Activated CD4-positive, CD25-positive, alpha-beta regulatory T cell treated with anti-CD3 and anti-CD28 coated beads, Interleukin-2, amount 50 U/mL, for 72 hours (primary cell): ENCODE measurements around the gene TACR2.

Source experiments
- DNase-seq: peaks from one replicate; pipeline ENCODE4 v3.0.0; 2021

Gene TACR2

GRCh38 chr10:69418052-69418752 is 1.5 kb upstream of the TACR2 start:
- no peak for DNase-seq

DNA sequence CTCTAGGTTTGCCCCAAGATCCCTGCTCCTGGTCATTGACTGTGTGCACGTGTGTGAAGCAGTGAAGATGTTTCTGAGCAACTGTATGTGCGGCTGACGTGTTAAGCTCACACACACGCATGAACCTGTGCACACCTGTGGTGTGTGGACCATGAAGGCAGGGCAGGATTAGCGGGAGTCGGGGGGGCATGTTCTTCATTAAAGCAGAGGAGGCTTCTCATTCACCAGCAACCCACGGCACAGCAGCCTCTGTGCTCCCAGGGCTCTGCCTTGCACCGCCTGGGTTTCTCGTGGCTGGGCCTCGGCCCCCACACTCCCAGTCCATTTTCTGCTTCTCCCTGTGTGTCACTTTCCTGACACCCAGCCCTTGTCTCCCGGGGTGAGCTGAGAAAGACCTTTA is 824 bp upstream of the TACR2 start:
- no peak for DNase-seq

- DNase-seq = no peak
Observed at GRCh38 chr10:69415951-69416350, 767 bp downstream of the TACR2 start.

DNA sequence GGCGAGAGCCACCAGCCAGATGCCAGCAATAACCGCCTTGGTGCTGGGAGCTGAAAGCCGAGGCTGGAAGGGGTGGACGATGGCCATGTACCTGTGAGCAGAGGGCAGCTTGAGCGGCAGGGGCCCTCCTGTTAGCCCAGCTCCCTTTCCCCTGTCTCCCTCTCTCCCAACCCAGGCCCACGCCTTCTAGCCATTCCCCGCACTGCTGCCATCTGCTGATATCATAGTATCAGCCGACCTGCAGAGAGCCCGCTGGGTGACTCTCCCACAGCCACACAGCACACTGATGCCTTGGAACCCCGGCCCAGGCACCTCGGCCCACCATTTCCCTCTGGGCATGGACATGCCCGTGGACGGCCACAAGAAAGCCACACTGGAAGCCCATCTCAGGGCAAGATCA is 1.7 kb downstream of the TACR2 start:
- DNase-seq = no peak

DNA sequence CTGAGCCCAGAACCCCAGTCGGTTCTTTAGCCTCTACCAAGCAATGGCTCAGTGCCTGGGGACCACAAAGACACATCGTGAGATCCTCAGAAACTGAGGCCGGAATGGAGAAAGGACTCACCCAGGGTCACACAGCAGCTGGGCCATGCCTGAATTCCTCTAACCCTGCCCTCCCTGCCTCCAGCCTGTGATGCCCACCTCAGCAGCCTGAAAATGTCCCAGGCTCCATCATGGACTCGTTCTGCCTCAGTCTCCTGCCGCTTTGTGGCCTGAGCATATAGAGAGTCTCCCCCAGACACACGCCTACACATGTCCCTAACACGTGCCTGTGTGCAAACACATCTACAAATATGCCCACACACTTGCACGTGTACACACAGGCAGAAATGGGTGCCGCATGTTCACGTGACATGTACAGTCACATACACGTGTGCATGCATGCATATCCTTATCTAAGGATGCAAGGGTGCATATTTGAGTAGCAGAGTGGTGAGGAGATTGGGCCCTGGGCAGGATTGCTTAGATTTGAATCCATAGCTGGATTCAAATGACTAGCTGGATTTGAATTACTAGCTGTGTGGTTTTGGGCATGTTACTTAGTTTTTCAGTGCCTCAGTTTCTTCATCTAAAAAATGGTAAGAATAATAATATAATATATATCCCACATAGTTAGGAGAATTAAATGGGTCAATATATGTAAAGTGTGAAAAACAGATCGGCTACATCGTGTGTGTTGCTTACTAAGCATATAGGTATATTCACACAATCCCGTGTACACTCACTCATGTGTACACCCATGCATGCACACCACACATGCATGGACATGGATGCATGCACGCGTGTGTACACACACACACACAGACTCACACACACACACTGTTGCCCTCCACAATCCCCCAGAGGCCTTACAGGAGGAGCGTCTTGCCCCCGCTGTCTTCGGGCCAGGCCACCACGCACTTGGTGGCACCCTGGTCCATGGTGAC is 2.4 kb downstream of the TACR2 start:
- no peak for DNase-seq

DNA sequence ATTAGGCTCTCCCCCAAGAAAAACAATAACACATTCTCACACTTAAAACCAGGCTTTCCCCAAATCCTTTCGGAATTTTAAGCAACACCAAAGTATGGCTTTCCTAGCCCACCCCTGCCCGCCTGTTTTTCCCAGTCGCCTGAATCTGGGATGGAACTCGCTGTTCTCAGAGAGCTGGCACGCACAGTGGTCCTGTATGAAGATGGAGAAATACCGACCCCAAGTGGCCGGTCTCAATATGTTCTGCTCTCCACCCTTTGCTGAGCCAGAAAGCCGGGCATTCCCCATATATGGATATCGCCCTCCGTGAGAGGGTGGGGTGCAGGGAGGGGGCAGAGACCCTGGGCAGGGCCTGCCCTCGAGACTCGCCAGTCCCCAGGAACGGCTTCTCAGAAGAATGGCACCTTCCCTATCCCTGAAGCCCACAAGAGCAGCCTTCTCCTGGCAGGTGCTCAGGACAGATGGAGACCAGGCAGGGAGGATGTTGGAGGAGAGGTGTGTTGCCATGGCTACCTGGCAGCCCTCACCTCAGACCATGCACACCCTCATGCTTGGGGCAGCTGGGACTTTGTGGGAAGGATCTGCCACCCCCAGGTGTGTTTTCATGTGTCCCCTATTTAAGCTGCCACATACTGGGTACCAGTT is 3.4 kb downstream of the TACR2 start:
- no peak for DNase-seq

- DNase-seq = no peak
Observed at GRCh38 chr10:69412232-69412790, 4.4 kb downstream of the TACR2 start.

GRCh38 chr10:69411476-69411875 is 5.2 kb downstream of the TACR2 start:
- no peak for DNase-seq

DNA sequence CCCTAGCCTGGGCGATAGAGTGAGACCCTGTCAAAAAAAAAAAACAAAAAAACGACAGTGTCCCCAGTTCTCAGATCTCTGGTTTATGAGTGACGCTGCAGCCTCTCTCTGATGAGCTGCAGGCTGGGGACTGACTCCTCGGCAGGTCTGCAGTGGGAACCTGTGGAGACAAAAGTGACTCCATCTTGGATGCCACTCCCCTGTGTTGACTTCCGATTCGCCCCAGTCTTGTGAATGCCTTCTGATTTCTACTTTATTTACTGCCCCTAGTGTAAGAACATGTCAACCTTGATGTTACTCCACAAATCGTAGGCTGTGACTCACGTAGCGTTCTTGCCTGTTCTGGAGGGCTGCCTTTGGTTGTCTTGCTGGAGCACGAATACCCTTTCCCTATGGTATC is 6.2 kb downstream of the TACR2 start:
- no peak for DNase-seq

GRCh38 chr10:69409968-69410367 is 6.8 kb downstream of the TACR2 start:
- no peak for DNase-seq

GRCh38 chr10:69409176-69409495 is 7.6 kb downstream of the TACR2 start:
- no peak for DNase-seq

DNA sequence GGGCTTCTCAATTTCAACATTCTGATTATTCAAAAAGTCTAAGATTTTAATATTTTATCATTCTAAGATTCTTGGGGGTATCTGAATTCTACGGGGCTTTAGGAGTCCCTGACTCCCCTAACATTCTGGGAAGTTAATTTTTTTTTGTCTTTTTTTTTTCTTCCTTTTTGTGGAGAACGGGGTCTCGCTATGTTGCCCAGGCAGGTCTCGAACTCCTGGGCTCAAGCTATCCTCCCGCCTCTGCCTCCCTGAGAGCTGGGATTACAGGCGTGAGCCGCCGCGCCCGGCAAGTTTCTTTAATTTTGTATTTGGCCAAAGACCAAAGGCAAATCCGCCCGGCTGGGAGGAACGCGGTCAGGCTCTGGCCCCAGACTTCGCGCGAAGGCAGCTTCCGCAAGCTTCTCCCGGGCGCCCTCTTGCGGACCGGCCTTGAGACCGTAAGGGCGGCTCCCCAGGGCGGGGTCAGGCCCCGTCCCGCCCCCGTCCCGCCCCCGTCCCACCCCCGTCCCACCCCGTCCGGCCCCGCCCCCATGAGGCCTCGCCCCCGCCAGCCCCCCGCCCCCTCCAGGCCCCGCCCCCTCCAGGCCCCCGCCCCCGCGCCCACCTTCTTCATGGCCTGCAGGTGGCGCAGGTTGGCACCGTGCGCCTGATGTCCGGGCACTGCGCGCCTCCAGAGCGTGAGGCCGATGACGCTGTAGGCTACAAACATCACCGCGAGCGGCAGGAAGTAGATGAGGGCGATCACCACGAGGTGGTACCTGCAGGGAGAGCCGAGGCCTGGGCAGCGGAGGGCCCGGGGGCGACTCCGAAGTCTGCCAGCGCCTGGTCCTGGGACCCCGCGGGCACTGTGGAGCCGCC is 8.2 kb downstream of the TACR2 start:
- DNase-seq = peak; percentile 90

- no peak for DNase-seq
Observed at GRCh38 chr10:69407621-69408301, 9.0 kb downstream of the TACR2 start.

DNA sequence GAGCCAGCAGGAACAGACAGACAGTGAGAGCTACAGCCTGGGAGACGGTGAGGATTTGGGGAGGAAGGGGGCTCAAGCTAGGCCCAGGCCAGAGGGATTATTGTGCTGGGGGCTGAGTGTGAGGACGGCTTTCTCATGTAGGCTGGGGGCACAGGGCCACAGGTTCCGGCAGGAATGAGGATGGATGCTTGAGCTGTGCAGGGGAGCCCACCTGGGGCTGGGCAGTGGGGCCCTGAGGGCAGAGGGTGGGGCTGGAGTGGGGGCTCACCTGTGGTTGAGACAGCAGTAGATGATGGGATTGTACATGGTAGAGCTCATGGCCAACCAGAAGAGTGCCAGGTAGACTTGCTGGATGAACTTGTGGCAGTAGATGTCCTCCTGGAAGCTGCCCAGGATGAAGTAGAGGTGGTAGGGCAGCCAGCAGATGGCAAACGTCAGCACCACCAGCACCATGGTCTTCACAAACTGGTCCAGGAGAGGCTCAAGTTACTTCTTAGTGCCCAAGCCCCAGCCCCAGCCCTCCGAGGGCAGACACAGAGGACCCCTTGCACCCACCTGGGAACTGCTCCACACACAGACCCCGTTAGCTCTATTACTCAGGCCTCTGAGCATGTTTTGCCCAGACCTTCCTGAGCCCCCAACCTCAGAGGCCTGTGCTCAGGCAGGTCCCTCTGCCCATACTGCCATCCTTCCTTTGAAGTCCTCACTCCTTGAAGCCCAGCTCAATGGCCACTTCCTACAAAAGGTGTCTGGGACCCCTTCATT is 9.7 kb downstream of the TACR2 start:
- DNase-seq = no peak

- no peak for DNase-seq
Observed at GRCh38 chr10:69406302-69406811, 10.4 kb downstream of the TACR2 start.

GRCh38 chr10:69405221-69405620 is 11.5 kb downstream of the TACR2 start:
- no peak for DNase-seq

DNA sequence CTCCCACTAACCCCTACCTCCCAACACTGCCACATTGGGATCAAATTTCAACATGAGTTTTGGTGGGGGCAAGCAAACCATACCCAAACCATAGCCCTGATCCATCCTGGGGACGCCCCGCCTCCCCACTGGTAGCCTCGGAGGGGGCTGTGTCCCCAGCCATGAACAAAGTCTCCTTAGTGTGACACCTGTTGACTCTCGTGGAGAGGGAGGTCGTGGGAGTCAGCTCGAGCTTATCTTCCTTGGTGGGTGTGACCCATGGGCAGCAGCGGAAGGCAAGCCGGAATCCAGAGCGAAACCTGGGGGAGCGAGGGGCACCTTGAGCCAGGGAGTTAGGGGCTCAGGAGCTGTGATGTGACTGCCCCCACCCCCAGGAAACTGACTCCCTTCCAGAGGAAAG is 11.9 kb downstream of the TACR2 start:
- DNase-seq = no peak

- no peak for DNase-seq
Observed at GRCh38 chr10:69403519-69403918, 13.2 kb downstream of the TACR2 start.

GRCh38 chr10:69403066-69403465 is 13.7 kb downstream of the TACR2 start:
- DNase-seq = no peak

- no peak for DNase-seq
Observed at GRCh38 chr10:69402386-69402785, 14.3 kb downstream of the TACR2 start.

DNA sequence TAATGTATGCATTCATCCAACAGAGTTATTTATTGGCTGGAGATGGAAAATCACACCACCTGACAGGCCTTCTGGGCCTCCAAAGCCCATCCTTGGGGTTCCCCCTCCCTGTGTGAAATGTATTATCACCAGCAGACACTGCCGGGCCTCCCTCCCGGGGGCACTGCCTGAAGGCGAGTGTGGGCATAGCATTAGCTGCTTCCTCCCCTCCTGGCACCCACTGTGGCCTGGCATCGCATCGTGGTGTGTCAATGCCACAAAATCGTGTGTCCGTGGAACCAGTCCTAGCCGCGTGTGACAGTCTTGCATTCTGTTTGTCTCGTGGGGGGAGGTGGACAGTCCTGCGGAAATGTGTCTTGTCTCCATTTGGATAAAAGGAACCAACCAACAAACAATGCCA is 15.3 kb downstream of the TACR2 start:
- no peak for DNase-seq
